C1 segment of cervical spinal cord (tissue), 14 donors: Measurements from ENCODE around the gene TAS2R38.

Experiments used
- DNase-seq, 14 donors: peaks; one replicate each; lab custom pipeline; 2025; lab: John Stamatoyannopoulos, UW

Gene TAS2R38

DNA sequence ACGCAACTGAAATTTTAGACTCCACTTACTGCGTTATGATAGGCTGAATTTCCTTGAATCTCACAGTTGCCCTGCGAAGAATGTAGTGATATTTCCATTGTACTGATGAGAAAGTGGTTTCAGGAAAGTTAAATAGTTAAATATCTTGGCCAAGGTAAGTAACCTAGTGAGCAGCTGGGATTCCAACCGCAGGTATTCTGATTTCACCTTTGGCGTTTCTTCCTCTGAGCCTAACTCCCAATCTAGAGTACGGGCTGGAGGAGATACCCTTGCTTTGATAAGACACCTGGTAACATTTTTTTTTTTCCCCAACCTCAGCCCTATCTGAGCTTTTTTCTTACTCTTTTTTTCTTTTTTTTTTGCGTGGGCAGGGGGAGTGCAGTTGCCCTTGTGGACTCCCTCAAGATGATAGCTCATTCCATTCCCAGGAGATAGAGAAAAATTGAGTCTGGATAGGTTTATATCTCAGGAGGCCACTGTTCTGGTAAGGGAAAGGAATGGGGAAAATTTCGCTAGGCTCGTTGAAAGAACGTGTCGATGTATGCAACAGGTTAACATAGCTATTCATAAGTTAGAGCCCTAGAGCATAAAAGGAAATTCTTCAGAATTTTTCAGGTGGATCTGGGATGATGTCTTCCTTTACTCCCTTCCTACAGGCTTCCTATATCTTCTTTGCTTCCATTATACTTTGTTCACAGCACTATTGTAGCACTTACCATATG lies 3.1 kb upstream of the TAS2R38 start:
- DNase-seq = no peak

DNA sequence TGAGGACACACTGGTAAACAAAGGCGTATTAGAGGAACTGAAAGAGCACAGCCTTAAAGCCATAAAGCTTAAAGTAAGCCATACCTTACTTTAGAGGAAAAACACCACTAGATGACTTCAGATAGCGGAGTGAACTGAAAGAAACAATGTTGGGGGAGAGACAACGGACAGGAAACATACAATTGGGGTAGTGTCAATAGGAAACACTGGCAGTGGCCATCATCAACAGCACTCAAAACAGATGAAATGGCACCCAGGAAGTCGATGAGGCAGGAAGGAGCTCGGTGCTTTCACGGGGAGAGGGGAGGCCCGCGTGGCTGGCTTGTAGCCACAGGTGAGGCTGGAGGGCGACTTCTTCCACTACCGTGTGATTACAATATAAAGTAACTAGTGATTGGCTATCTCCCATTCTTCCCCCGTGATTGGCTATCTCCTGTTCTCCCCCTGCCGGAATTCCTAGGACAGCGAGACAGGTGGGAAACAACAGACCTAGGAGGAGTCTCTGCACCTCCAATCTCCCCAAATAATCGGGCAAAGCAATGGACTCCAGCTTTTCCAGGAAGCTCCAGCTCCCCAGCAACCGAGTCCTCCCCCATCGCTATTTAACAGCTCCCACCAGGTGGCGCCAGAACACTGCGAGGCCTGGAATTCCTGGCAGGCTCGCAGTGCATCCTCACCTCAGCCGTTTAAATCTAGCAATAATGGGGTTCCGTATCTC lies 2.4 kb upstream of the TAS2R38 start:
- DNase-seq = peak in 13 of 14 donors; percentile 3 to 61 (median 30)

DNA sequence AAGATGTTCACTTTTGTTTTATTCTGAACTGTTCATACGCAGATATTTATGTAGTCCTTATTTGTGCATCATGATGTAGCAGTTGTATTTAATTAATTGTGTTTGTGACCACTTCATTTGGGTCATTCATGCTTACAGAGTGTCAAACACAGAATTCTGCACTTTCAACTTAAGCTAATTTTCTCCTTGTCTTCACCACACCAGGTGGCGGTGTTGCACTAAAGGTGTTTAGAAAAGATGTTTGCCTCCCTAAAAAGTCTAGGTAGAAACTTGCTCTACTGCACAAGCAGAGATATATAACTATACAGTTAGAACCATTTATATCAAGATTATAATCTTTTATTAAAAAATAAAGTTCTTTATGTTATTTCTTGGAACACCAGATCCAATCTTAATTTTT lies 1.3 kb upstream of the TAS2R38 start:
- DNase-seq = no peak

DNA sequence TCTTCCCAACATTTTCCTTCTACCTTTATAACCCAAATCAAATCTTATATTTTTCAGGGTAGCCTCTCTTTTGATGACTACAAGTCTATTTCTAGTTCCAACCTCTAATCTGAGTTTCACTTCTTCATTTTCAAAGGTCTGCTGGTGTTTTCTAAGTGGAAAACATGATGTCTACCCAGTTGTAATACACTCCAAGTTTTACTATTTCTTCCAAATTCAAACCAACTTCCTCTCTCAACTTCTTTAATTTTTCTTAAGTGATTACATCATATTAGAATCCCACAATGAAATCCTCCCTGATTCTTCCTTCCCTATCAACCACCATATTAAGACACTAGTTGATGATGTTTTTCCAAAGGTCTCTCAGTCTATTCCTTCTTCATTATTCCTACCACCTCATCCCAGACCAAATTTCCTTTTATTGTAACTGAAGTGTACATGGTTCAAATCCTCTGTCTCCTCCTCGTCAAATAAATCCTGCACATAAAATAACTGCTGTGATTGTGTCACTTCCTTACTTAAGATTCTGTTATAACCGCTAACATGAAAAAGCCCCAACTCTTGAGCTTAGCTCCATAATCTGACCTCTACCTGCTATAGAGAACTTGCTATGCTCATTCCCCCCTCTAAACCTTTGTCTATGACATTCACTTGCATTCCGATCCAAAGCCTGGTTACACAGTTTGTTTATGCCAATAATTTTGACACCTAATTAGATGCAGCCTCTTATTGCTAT lies 12.7 kb downstream of the TAS2R38 start:
- no peak for DNase-seq

DNA sequence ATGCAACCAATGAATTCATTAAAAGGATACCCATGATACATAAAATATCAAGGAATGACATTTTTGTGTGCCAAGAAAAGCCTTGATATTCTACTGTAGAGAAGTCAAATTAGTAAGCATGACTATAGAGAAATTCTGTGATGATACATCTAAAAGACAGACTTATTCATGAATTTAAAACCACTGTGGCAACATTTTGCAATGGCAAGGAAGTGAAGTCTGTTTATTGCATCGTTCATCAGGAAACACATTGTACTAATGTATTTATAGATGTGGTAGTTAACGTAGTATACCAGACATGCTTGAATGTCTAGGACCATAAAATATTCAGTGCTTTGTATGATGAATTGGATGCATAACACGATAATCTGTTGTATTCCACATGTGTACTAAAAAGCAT lies 17.5 kb downstream of the TAS2R38 start:
- no peak for DNase-seq

DNA sequence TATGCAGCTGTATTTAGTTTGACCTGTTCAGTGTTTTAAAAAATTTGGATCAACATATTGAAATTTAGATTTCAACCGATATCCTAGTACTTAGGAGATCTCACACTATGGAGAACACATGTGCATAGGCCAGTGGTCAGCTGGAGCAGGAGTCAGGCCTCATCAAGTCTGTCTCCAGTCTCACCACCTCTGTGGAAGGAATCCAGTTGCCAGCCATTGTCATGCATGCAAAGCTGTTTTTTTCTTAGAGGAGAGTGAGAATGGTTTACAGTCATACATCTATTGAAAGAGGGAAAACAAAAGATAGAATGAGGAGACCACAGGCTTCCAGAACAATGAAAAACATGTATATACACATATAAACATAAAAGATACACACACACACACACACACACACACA lies 19.2 kb downstream of the TAS2R38 start:
- DNase-seq = no peak

DNA sequence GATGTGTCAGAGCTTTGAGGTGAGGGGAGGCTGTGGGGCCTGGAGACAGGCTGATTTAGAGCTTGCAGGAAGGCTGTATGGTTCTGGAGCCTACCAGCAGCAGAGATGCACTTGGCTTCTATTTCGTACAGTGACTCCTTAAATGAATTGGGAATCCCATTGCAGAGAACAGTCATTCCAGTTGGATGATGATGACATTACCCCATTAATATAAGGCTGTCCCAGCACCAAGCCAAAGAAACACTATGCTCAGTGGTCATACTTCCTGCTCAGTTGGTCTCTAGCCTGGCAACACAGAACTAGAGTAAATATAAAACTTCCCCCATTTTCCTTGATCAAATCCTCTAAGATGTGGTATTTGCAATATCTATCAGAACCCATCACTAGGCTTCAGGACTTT lies 21.1 kb downstream of the TAS2R38 start:
- DNase-seq = no peak

DNA sequence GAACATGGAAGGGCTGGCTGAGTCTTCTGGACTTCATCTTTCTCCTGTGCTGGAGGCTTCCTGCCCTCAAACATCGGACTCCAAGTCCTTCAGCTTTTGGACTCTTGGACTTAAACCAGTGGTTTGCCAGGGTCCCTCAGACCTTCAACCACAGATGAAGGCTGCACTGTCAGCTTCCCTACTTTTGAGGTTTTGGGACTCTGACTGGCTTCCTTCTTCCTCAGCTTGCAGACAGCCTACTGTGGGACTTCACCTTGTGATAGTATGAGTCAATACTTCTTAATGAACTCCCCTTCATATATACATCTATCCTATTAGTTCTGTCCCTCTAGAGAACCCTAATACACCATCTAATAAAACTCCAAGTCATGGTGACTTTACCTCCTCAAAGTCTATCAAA lies 22.8 kb downstream of the TAS2R38 start:
- no peak for DNase-seq

DNA sequence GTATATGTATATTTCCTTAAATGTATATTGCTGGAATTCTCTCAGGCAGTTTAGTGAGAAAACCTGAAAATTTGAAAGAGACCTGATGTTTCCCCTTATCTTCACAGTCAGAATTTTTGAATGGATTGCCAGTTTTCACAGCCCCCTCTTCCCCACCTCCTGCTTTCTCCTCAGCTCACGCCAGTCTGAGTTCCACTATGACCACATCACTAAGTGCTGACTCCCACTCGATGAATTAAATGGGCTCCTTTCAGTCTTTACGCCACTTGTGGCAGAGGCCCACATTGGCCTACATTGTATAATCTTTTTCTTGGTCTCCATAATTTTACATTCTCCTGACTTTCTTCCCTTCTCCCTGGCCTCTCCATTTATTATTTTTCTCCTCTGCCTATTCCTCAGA lies 23.7 kb downstream of the TAS2R38 start:
- DNase-seq = no peak

DNA sequence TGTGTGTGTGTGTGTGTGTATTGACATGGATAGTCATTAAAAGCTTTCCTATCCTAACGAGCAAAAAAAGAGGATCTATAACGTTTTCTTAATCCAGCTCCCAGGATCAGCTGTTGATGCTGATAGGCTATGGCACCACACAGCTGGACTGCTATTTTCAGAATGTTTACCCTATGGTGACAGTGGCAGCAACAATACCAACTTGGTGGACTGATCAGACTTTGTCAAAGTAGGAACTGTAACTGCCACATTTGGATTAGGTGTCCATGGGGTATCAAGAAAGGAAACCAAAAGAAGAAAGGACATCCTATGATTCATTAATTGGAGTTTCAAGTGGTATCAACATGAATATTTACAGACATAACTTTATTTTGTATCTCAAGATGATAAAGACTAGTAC lies 24.1 kb downstream of the TAS2R38 start:
- DNase-seq = no peak

DNA sequence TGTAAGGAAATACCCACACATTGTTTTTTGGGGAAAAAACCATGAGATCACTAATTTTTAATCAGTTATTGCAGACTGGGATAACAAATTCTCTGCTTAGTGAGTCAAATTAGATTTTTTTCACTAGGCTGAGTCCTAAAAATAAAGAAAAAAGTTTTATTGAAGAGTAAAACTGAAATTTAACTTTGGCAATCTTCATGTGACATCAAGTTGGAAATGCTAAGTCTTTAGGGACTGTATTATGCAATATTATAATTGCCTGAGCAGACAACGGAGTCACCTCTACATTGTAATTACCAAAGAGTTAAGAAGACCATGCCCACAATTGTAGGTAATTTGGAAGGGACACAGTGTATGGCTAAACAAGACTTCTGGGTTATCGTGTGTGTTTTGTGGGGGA lies 24.6 kb downstream of the TAS2R38 start:
- no peak for DNase-seq

DNA sequence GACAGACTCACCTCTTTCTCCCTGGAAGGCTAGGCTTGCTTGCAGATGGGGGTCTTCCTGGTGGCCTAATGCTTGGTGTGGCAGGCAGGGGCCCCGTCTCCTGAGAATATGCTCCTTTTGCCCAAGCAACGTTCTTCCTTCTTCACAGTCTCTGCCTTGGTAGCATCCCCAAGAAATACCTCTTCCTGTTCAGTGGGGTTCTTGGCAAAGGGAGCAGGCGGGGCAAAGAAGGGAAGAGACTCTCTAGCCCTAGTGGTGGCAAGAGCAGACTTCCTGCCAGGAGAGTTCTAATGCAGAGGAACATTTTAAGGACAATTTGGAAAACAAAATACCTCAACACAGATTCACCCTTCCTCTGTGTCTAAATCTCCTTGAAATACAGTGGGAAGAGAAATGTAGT lies 26.8 kb downstream of the TAS2R38 start, which contains the start of gene CLEC5A:
Gene CLEC5A (minus strand): TSS at position 179 of the 400 bp plus-strand sequence. CDS start 682 bp downstream, outside the sequence.
- DNase-seq = no peak

DNA sequence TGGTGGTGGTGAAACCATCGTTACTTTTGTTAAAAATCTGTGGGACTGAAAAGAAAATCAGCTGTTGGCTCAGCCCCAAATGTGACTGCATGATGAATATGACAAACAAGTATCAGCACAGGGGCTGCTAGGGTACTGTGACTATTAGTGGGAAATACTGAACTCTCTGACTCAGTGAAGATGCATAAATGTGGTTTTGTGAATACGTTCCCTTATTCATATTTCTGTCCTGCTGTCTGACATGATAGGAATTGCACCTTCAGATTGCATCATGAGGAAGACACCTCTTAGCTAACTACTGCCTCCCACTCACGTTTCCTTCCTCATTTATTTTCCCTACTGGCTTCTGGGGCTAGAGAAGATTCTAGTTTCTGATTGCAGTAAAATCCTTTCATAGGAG lies 28.2 kb downstream of the TAS2R38 start:
- DNase-seq = no peak

DNA sequence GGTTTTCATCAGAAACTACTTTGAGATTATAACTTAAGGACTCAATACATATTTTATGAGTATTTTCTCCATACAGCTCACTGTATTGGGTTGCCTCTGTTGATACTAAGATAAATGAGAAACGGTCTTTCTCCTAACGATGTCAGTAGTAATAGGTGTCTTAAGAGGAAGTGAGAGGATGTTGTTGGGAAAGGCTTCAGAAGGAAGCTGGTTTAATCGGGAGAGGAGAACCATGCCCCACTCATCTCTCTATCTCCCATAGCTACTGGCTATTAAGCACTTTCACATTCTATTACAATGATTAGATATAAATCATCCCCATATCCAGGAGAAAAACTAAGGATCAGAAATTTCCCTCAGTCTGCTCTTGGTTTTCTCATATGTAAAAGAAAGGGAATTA lies 28.8 kb downstream of the TAS2R38 start:
- DNase-seq = no peak

DNA sequence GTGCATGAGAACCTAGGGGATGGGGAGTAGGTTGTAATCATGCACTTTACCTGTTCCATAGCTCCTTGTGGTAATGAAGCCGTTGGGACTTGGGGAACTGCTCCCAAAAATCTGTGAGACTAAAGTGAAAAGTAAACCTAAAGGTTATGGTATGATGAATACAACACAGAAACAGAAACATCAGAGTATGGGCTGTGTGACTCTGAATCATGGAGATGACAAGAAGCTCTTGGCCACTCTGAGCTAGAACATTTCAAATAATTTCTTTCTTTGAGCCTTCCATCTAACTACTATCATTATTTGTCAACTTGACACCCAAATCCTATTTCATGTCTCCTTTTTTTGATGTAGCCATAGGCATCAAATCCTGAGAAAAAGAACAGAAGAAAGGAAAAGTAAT lies 29.7 kb downstream of the TAS2R38 start:
- DNase-seq = no peak

DNA sequence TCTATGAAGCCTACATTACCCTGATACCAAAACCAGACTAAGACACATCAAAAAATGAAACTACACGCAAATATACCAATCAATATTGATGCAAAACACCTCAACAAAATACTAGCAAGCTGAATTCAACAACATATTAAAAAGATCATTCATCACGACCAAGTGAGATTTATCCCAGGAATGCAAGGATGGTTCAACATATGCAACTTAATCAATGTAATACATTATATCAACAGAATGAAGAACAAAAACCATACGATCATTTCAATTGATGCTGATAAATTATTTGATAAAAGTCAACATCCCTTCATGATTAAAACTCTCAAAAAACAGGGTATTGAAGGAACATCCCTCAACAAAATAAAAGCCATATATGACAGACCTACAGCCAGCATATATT lies 32.5 kb downstream of the TAS2R38 start:
- no peak for DNase-seq

DNA sequence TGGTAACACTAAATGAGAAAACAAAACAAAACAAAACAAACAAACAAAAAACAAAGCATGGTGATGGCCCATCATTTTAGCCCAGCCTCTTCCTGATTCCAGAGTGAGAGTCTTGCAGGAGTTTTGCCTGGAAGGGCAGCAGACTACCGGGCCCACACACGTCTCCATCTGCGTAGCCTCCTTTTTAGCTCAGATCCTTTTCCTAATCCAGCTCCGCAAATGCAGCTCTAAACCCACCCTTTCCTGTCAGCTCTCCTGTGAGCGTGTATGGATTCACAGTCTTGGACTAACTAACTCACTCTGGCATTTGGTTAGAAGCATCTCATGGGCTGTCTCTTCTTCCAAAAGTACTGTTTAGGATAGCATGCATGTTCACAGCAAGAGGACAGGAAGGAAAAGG lies 43.4 kb downstream of the TAS2R38 start:
- no peak for DNase-seq

DNA sequence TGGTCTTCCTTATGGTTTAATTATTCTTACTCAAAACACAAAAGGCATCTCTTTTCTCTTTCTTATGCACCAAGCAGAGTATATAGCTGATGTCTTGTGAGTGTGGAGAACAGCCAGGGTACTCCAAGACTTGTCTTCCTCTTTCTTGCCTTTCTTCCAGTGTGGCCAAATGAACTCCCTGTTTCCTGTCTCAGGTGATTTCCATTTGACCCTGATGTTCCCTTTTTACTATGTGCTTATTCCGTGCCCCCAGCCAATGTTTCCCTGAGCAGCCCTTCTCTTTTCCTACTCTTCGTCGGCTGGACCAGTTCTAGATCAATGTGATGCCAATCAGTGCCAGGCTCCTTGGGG lies 44.8 kb downstream of the TAS2R38 start:
- no peak for DNase-seq

DNA sequence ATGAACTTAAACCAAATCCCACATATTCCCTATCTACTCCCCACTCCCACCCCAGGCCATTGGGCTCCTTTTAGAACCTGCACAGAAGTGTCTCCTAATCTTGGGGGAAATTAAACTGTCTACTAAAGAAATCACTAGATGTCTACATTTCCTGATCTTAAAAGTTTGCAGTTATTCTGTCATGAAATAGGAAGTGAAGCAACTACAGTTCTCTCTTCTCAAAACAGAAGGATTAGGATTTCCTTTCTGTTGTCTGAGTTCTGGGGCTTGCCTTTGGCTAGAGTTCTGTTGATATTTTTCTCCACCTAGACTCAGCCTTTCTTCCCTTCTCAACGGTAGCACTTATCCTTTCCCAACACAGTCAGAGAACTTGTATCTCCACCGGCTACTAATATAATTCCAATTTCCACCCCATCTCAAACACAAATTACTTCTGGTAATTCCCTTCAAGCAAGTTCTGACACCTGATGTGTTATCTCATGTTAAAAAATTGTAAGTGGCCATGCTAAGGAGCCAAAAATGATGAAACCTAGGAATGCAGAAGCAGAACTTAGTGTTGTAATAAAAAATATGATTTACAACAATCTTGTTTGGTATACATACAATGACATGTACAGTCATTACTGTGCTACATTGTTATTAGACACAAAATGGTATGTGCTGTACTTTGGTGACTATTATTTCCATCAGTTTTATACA lies 45.3 kb downstream of the TAS2R38 start:
- no peak for DNase-seq
